GM23248 (cell line): ENCODE data around the gene ERC1.

Source experiments
- EZH2 ChIP-seq: fragments of 200-600 bp; sonication (generic); IDR thresholded peaks from 2 replicates; pipeline ENCODE4 v1.6.1; 2018; ENCODE audit warnings: antibody characterized with exemption, mild to moderate bottlenecking; ENCODE audit not compliant: insufficient read depth, poor library complexity, severe bottlenecking
- EZH2phosphoT487 ChIP-seq: fragments of 200-600 bp; sonication (generic); IDR thresholded peaks from 2 replicates; pipeline ENCODE4 v1.6.1; 2018; ENCODE audit warnings: antibody characterized with exemption, moderate library complexity, mild to moderate bottlenecking, low read depth; ENCODE audit not compliant: insufficient read depth

- TF ChIP-seq EZH2 (no peak), EZH2phosphoT487 (no peak)
These were observed 299.7 kb downstream of the ERC1 start for GRCh38 chr12:1290716-1291115.
